NCI-H2029 treated with DMSO at 0.1 percent for 48 hours (cell line): ENCODE measurements around the gene PRAMEF14.
"Not testable (repeated sequence)": the region's sequence is repeated elsewhere in the genome, so short reads cannot be mapped to it uniquely, and the experiment has no call there.

Experiments used
- DNase-seq: peaks from one replicate; lab custom pipeline; 2025; lab: John Stamatoyannopoulos, UW

The PRAMEF14 gene, protein sequence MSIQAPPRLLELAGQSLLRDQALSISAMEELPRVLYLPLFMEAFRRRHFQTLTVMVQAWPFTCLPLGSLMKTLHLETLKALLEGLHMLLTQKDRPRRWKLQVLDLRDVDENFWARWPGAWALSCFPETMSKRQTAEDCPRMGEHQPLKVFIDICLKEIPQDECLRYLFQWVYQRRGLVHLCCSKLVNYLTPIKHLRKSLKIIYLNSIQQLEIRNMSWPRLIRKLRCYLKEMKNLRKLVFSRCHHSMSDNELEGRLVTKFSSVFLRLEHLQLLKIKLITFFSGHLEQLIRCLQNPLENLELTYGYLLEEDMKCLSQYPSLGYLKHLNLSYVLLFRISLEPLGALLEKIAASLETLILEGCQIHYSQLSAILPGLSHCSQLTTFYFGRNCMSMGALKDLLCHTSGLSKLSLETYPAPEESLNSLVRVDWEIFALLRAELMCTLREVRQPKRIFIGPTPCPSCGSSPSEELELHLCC

DNA sequence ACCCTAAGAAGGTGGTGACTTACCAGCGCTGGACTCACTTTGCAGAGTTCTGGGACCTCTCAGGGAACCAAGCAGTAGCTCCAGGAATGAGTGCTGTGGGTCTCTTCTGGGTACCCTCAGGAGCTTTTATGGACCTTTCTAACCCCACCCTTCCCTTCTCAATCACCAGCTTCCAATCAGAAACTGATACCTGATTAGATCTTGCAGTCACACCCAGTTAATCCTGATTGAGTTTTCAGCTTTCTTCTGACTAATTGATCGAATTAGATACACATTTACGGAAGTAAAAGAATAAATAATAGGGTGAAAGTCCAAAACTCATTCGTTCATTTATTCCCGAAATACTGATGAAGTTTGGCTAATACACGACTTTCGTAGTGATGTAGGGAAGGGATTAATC lies at the start of gene PRAMEF14:
Gene PRAMEF14, minus strand, starts transcription at position 101 of the 400 bp plus-strand sequence. CDS start 1,820 bp downstream, outside the sequence.
- DNase-seq = not testable (repeated sequence)

GRCh38 chr1:13395311-13395710 lies 48.4 kb upstream of the PRAMEF14 start:
- DNase-seq = not testable (repeated sequence)

DNA sequence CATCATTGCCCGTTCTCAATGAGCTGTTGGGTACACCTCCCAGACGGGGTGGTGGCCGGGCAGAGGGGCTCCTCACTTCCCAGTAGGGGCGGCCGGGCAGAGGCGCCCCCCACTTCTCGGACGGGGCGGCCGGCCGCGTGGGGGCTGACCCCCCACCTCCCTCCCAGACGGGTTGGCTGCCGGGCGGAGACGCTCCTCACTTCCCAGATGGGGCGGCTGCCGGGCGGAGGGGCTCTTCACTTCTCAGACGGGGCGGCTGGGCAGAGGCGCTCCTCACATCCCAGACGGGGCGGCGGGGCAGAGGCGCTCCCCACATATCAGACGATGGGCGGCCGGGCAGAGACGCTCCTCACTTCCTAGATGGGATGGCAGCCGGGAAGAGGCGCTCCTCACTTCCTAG lies 47.8 kb upstream of the PRAMEF14 start:
- not testable (repeated sequence) for DNase-seq

DNA sequence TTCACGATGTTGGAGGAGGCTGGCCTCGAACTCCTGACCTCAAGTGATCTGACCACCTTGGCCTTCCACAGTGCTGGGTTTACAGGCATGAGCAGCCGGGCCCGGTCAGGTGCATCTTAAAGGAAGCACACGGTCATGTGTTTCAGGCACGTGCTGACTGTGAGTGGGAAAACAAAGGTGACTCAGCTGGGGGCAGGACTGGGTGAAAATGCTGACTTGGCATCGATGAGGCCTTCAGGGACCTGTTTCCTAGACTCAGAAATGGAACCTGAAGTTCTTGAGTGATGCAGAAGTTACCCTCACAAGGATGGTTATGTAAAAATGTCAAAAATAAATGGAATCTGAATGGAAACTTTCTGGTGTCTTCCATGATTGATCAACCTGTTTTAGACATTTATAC lies 46.1 kb upstream of the PRAMEF14 start:
- not testable (repeated sequence) for DNase-seq

GRCh38 chr1:13389332-13389731 lies 42.4 kb upstream of the PRAMEF14 start, which contains the start of gene PRAMEF17:
Gene PRAMEF17 (plus strand): TSS chr1:13389632. CDS start chr1:13389658, 26 bp downstream.
- not testable (repeated sequence) for DNase-seq

- not testable (repeated sequence) for DNase-seq
These were observed 33.4 kb upstream of the PRAMEF14 start for GRCh38 chr1:13380380-13380779.

DNA sequence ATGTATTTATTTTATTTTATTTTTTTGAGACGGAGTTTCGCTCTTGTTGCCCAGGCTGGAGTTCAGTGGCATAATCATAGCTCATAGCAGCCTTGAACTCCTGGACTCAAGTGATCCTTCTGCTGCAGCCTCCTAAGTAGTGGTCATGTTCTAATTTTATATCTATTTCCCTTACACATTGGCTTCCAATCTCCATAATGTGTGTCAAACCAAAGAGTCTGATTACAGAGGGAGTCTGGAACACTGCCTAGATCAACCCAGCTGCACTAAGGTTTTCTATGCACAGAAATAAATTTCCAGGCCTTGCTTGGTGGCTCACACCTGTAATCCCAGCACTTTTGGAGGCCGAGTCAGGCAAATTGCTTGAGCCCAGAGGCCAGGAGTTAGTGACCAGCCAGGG lies 32.0 kb upstream of the PRAMEF14 start:
- DNase-seq = not testable (repeated sequence)

GRCh38 chr1:13368544-13368943 lies 21.6 kb upstream of the PRAMEF14 start:
- DNase-seq = not testable (repeated sequence)

- not testable (repeated sequence) for DNase-seq
These were observed 19.6 kb upstream of the PRAMEF14 start for GRCh38 chr1:13366536-13366935.

DNA sequence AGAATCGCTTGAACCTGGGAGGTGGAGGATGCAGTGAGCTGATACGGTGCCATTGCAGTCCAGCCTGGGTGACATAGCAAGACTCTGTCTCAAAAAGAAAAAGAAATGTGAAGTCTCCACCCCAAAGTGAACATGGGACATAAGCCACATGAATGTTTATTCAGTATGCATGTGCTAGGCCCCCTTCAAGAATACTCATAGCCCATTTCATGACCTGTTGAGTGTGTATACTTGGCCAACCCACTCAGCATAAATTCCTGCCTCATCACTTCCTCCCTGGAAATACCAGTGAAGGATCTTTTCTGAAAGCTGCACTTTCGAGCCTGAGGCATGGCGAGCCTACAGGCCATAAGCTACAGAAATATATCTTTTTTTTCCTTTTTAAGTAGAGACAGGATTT lies 18.0 kb upstream of the PRAMEF14 start:
- DNase-seq = not testable (repeated sequence)

- not testable (repeated sequence) for DNase-seq
These were observed 15.4 kb upstream of the PRAMEF14 start for GRCh38 chr1:13362364-13362763.

- DNase-seq = peak; percentile 22
These were observed 9.8 kb upstream of the PRAMEF14 start for GRCh38 chr1:13356774-13357173.

GRCh38 chr1:13354475-13354874 lies 7.5 kb upstream of the PRAMEF14 start:
- not testable (repeated sequence) for DNase-seq

DNA sequence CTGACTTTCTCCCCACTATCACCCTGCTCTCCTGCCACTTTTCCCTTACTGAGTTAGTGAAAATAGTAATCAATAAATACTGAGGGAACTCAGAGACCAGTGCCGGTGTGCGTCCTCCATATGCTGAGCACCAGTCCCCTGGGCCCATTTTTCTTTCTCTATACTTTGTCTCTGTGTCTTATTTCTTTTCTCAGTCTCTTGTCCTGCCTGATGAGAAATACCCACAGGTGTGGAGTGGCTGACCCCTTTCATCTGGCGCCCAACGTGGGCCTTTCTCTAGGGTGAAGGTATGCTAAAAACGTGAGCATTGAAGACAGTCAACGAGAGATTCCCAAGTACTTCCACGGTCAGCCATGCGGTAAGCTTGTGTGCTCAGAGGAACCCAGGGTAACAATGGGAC lies 6.5 kb upstream of the PRAMEF14 start:
- DNase-seq = not testable (repeated sequence)

- not testable (repeated sequence) for DNase-seq
These were observed 4.4 kb downstream of the PRAMEF14 start for GRCh38 chr1:13342496-13342895.

DNA sequence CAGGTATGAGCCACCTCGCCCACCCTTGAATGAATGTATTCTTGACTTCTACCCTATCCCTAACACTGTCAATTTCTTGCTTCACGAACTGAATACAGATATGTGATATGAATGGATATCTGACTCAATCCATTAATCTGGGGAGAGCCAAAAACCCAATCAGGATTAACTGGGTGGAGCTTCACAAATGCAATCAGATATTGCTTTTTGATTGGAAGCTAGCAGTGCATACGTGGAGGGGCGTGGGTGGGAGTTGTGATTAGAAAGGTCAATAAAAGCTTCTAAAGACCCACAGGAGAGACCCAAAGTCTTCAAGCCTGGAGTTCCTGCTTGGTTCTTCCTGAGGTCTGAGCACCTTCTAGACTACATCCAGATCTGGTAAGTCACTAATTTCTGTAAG lies 31.7 kb downstream of the PRAMEF14 start, which contains the start of gene PRAMEF15:
Gene PRAMEF15, plus strand, starts transcription at position 301 of the 400 bp plus-strand sequence. CDS start 2,827 bp downstream, outside the sequence.
- DNase-seq = not testable (repeated sequence)

DNA sequence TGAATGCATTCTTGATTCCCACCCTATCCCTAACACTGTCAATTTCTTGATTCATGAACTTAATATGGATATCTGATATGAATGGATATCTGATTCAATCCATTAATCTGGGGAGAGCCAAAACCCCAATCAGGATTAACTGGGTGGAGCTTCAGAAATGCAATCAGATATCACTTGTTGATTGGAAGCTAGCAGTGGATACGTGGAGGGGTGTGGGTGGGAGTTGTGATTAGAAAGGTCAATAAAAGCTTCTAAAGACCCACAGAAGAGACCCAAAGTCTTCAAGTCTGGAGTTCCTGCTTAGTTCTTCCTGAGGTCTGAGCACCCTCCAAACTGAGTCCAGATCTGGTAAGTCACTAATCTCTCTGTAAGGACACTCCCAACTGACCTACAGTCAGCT lies 43.7 kb downstream of the PRAMEF14 start, which contains the start of gene PRAMEF33:
Gene PRAMEF33, plus strand, starts transcription at position 301 of the 400 bp plus-strand sequence. CDS start 2,416 bp downstream, outside the sequence.
- DNase-seq = not testable (repeated sequence)

DNA sequence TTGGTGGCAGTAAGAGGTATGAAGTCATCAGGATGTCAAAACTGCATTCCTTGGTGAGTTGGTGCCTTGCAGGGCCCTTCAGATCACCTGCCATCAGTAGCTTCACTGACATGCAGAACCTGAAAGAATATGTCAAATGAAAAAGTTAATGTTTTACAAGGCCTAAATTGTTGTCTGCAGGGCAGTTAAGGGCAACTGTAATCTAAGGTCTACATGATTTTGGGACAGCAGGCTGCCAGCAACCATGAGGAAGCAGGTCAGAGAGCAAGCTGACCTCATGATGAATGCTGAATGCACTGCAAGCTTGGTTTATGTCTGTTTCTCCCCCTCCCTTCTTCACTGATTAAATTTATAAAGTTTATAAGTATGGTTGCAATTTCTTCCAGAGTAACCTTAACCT lies 44.7 kb downstream of the PRAMEF14 start:
- not testable (repeated sequence) for DNase-seq

- DNase-seq = not testable (repeated sequence)
These were observed 48.2 kb downstream of the PRAMEF14 start for GRCh38 chr1:13298699-13299098.

- not testable (repeated sequence) for DNase-seq
These were observed 49.6 kb downstream of the PRAMEF14 start for GRCh38 chr1:13297216-13297931.
